D721Med (cell line): Measurements from ENCODE around the gene MUL1.

ENCODE experiments used
- DNase-seq: peaks from one replicate; pipeline ENCODE4 v3.0.0; 2011; ENCODE audit warnings: low spot score; ENCODE audit not compliant: insufficient read length
- FAIRE-seq: peaks from 2 replicates; lab custom pipeline; 2011; peaks lifted over from hg19 to GRCh38; lab: Jason Lieb, UNC
- CTCF ChIP-seq: IDR thresholded peaks from 2 replicates; pipeline ENCODE4 v1.5.1; 2012; ENCODE audit warnings: mild to moderate bottlenecking, control low read depth; ENCODE audit not compliant: insufficient read depth; ENCODE audit errors: missing control alignments

The MUL1 gene

DNA sequence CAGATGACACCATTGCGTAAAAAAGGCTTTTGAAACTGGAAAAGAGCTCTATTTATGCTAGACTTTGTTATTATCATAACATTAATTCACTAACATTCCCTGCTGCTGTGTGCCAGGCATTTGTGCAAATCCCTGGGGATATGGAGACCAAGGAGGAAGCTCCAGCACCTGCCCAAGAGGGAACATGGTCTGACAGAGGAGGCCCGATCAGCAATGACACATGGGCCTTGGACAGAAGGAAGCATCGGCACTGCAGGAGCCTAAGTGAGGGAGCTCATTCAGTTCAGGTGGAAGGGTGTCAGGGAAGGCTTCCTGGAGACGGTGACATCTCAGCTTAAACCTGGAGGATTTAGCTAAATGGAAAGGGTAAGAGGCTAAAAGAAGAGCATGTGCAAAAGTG, 35.8 kb downstream of the MUL1 start:
- no peak for TF ChIP-seq CTCF

GRCh38 chr1:20470194-20470593, 37.8 kb downstream of the MUL1 start:
- no peak for DNase-seq

More for the DNA sequence above, 35.8 kb downstream of the MUL1 start:
- no peak for FAIRE-seq
- no peak for DNase-seq

GRCh38 chr1:20469406-20470076, 38.4 kb downstream of the MUL1 start:
- FAIRE-seq: no peak
- no peak for TF ChIP-seq CTCF
- DNase-seq: no peak

More at GRCh38 chr1:20470194-20470593, 37.8 kb downstream of the MUL1 start:
- no peak for FAIRE-seq
- no peak for TF ChIP-seq CTCF

- TF ChIP-seq CTCF: no peak
- no peak for FAIRE-seq
- no peak for DNase-seq
These were observed 41.7 kb downstream of the MUL1 start for GRCh38 chr1:20466273-20466672.

- TF ChIP-seq CTCF: no peak
- FAIRE-seq: no peak
- no peak for DNase-seq
These were observed 42.8 kb downstream of the MUL1 start for GRCh38 chr1:20465187-20465586.

DNA sequence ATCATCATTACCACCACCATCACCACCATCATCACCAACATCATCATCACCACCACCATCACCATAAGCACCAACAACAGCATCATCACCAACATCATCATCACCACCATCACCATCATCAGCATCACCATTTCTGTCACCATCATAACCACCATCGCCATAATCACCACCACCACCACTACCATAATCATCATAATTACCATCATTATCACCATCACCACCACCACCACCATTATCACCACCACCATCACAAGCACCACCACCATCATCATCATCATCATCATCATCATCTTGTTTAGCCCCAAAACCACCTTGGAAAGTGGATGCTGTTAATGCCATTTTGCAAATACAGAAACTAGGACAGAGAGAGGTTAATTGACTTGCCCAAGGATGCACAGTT, 44.4 kb downstream of the MUL1 start:
- FAIRE-seq (no peak), DNase-seq (no peak)
- TF ChIP-seq CTCF: no peak

- no peak for TF ChIP-seq CTCF
- no peak for FAIRE-seq
- DNase-seq: no peak
These were observed 45.6 kb downstream of the MUL1 start for GRCh38 chr1:20462397-20462796.
